Vagina (tissue), 2 donors: Measurements from ENCODE around the gene RYR2. TPM values are rescaled to one million over a fixed set of nuclear protein-coding genes. Genes with fewer than 3 reads are reported as not detected.

Experiments
- DNase-seq, 2 donors: peaks; one replicate each; pipeline ENCODE4 v3.0.0-alpha.2; 2017; ENCODE audit errors: extremely low spot score in 2 of 2
- H3K27ac ChIP-seq: fragments of 200-600 bp; sonication (generic); one replicate; pipeline ENCODE4 v1.5.1; 2019
- H3K27me3 ChIP-seq: fragments of 200-600 bp; sonication (generic); one replicate; pipeline ENCODE4 v1.5.1; 2019
- H3K36me3 ChIP-seq, 2 donors: fragments of 200-600 bp; sonication (generic); one replicate each; pipeline ENCODE4 v1.5.1; 2017 to 2019
- H3K4me1 ChIP-seq: fragments of 200-600 bp; sonication (generic); one replicate; pipeline ENCODE4 v1.5.1; 2019
- H3K4me3 ChIP-seq, 2 donors: fragments of 200-600 bp; sonication (generic); 1 replicate in 1 of 2; 2 replicates in 1 of 2; pipeline ENCODE4 v1.5.1; 2016 to 2019
- H3K9me3 ChIP-seq: fragments of 200-600 bp; sonication (generic); one replicate; pipeline ENCODE4 v1.5.1; 2019
- POLR2A ChIP-seq, 2 donors: fragments of 450-650 bp; IDR thresholded peaks; one replicate each; pipeline ENCODE4 v1.6.1; 2017; ENCODE audit warnings: antibody characterized with exemption in 2 of 2, mild to moderate bottlenecking in 2 of 2, moderate library complexity in 2 of 2
- POLR2AphosphoS5 ChIP-seq, 2 donors: sonication (generic); formaldehyde crosslinking; IDR thresholded peaks; one replicate each; pipeline ENCODE4 v1.9.0; 2017; ENCODE audit warnings: antibody characterized with exemption in 2 of 2, mild to moderate bottlenecking in 2 of 2, low read depth in 1 of 2; ENCODE audit not compliant: insufficient read depth in 1 of 2
- intact Hi-C: fragments of 100-400 bp; cut with DNase I; formaldehyde crosslinking; loops from one replicate; pipeline ENCODE4 v1.15.1; 2023
- total RNA-seq: library from RNA; depleted of rRNA; stranded (reverse); fragments of >200 nt; gene quantifications from one replicate; pipeline ENCODE4 v1.2.3, GENCODE V29; 2016
- TF ChIP-seq, protein P1 (sequence below), 3 experiments: fragments of 450-650 bp in 2 of 3; fragments of 200-600 bp in 1 of 3; sonication (generic) in 1 of 3; IDR thresholded peaks; one replicate each; pipeline ENCODE4 v1.5.1; 2017 to 2019; ENCODE audit warnings: antibody characterized with exemption in 3 of 3, mild to moderate bottlenecking in 2 of 3, moderate library complexity in 2 of 3

RYR2 gene
- total RNA-seq, 1 donor from 2014 or later = 1.5 TPM

DNA sequence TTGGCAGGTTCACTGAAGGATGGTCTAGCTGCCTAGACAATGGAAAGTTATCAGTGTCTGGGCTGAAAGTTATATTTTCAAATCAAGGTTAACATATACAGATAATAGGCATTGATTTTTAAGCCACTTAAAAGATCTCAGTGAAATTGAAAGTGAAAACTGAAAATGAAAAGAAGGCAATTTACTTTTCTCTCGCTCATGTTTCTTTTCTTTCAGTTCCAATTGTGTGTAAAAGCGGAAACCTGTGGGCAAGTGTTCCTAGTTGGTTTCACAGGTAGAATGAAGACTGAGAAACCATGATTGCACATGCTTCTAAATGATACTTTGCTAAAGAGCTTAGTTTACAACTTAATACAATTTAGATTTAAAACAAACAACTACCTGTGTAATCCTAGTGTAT is 465.0 kb downstream of the RYR2 start:
- no peaks in the 10 kb centered on the region for H3K36me3 ChIP-seq
- H3K9me3 ChIP-seq = no peaks in the 10 kb centered on the region
- H3K4me1 ChIP-seq = no peaks in the 10 kb centered on the region
- no peak for TF ChIP-seq POLR2A (IDR thresholded peaks at IDR 0.05)
- no peaks in the 10 kb centered on the region for H3K27me3 ChIP-seq
- DNase-seq = no peak
- no peak overlapping the region for H3K27ac ChIP-seq
- H3K4me3 ChIP-seq = no peak overlapping the region
- intact Hi-C loops = no loop called here

DNA sequence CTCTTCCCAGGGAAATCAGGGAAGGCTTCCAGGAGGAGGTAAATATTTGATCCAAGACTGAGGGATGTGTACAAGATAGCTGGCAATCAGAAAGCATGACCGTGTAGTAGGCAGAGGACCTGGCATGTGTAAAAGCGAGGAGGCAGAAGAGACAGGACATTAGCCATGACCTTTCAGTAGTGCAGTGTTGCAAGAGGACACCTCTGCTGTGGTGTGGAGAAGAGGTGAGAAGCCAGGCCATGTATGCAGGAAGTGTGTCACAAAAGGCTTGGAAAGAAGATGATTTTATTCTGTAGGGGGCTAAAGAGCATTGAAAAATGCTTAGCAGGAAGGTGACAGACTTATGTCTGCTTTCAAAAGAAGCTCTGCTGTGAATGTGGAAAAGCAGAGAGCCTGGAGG is 467.8 kb downstream of the RYR2 start:
- no peaks in the 10 kb centered on the region for H3K36me3 ChIP-seq
- no peak overlapping the region for H3K27ac ChIP-seq
- H3K4me3 ChIP-seq = no peak overlapping the region
- H3K4me1 ChIP-seq = no peaks in the 10 kb centered on the region
- intact Hi-C loops = no loop called here
- DNase-seq = no peak
- no peak for TF ChIP-seq POLR2AphosphoS5 (IDR thresholded peaks at IDR 0.05; ENCODE audit: insufficient read depth in 1 of 2, low read depth in 1 of 2)
- no peaks in the 10 kb centered on the region for H3K9me3 ChIP-seq
- H3K27me3 ChIP-seq = no peaks in the 10 kb centered on the region

DNA sequence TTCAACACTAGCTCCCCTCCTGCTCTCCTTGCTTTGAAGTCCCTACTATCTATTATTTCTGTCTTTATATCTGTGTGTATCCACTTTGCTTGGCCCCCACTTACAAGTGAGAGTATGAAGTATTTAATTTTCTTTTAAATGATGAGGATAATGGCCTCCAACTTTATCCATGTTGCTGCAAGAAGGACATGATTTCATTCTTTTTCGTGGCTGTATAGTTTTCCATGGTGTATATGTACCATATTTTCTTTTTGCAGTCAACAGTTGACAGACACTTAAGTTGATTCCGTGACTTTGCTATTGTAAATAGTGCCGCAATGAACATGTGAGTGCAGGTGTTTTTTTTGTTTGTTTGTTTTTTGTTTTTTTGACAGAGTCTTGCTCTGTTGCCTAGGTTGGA is 483.1 kb downstream of the RYR2 start:
- Histone ChIP-seq H3K4me3 (no peak overlapping the region), H3K27me3 (no peaks in the 10 kb centered on the region), H3K36me3 (no peaks in the 10 kb centered on the region), H3K27ac (no peak overlapping the region), H3K4me1 (no peaks in the 10 kb centered on the region), H3K9me3 (no peaks in the 10 kb centered on the region)
- TF ChIP-seq POLR2AphosphoS5 (IDR thresholded peaks at IDR 0.05; ENCODE audit: insufficient read depth in 1 of 2, low read depth in 1 of 2) = no peak
- TF ChIP-seq, protein P1, sequence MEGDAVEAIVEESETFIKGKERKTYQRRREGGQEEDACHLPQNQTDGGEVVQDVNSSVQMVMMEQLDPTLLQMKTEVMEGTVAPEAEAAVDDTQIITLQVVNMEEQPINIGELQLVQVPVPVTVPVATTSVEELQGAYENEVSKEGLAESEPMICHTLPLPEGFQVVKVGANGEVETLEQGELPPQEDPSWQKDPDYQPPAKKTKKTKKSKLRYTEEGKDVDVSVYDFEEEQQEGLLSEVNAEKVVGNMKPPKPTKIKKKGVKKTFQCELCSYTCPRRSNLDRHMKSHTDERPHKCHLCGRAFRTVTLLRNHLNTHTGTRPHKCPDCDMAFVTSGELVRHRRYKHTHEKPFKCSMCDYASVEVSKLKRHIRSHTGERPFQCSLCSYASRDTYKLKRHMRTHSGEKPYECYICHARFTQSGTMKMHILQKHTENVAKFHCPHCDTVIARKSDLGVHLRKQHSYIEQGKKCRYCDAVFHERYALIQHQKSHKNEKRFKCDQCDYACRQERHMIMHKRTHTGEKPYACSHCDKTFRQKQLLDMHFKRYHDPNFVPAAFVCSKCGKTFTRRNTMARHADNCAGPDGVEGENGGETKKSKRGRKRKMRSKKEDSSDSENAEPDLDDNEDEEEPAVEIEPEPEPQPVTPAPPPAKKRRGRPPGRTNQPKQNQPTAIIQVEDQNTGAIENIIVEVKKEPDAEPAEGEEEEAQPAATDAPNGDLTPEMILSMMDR (IDR thresholded peaks at IDR 0.05) = no peak
- no peak for TF ChIP-seq POLR2A (IDR thresholded peaks at IDR 0.05)
- intact Hi-C loops = no loop called here
- no peak for DNase-seq

DNA sequence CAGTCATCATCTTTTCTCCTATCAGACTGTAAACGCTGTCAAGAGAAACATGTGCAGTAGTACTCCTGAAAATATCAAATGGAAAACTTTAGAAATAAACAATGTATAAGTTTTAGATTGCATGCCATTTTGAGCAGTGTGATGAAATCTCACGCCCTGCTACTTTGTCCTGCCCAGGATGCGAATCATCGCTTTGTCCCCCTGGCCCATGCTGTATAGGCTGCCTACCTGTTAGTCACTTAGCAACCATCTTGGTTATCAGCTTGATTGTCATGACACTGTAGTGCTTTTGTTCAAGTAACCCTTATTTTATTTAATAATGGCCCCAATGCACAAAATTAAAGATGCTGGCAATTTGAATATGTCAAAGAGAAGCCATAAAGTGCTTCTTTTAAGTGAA is 485.8 kb downstream of the RYR2 start:
- intact Hi-C loops = no loop called here
- H3K9me3 ChIP-seq = no peaks in the 10 kb centered on the region
- TF ChIP-seq, protein P1 (IDR thresholded peaks at IDR 0.05) = no peak
- TF ChIP-seq POLR2A (IDR thresholded peaks at IDR 0.05) (no peak), POLR2AphosphoS5 (IDR thresholded peaks at IDR 0.05; ENCODE audit: insufficient read depth in 1 of 2, low read depth in 1 of 2) (no peak)

GRCh38 chr1:237528545-237528944 is 486.6 kb downstream of the RYR2 start:
- H3K9me3 ChIP-seq = no peaks in the 10 kb centered on the region
- H3K4me3 ChIP-seq = no peak overlapping the region
- H3K27me3 ChIP-seq = no peaks in the 10 kb centered on the region
- intact Hi-C loops = no loop called here
- H3K36me3 ChIP-seq = no peaks in the 10 kb centered on the region
- DNase-seq = no peak
- H3K4me1 ChIP-seq = no peaks in the 10 kb centered on the region
- no peak overlapping the region for H3K27ac ChIP-seq
- no peak for TF ChIP-seq POLR2AphosphoS5 (IDR thresholded peaks at IDR 0.05; ENCODE audit: insufficient read depth in 1 of 2, low read depth in 1 of 2)
- TF ChIP-seq, protein P1 (IDR thresholded peaks at IDR 0.05) = no peak
- TF ChIP-seq POLR2A (IDR thresholded peaks at IDR 0.05) = no peak

More for the DNA sequence above, 485.8 kb downstream of the RYR2 start:
- H3K4me1 ChIP-seq = no peaks in the 10 kb centered on the region
- no peak overlapping the region for H3K27ac ChIP-seq
- H3K4me3 ChIP-seq = no peak overlapping the region
- no peak for DNase-seq
- H3K27me3 ChIP-seq = no peaks in the 10 kb centered on the region
- no peaks in the 10 kb centered on the region for H3K36me3 ChIP-seq

DNA sequence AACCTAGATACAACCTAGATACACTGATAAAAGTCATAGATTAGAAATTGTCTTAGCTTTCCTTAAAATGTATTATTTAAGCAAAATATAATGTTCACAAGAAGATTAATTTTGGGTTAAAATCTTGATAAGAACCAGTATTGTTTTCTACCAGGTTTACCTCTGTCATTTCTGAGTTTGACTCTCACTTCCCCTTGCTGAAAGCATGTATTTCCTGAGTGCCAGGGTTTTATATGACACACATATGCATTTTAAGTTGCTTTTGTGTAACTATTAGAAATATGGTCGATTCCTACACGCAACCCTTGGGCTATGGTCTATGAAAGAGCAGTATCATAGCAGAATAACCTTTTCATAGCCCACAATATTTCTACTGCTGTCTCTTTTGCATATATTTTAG is 497.1 kb downstream of the RYR2 start:
- Histone ChIP-seq H3K9me3 (no peaks in the 10 kb centered on the region), H3K4me1 (no peaks in the 10 kb centered on the region), H3K36me3 (no peaks in the 10 kb centered on the region), H3K27me3 (no peaks in the 10 kb centered on the region), H3K4me3 (no peak overlapping the region), H3K27ac (no peak overlapping the region)
- TF ChIP-seq, protein P1 (IDR thresholded peaks at IDR 0.05) = no peak
- no peak for TF ChIP-seq POLR2AphosphoS5 (IDR thresholded peaks at IDR 0.05; ENCODE audit: insufficient read depth in 1 of 2, low read depth in 1 of 2)
- no peak for TF ChIP-seq POLR2A (IDR thresholded peaks at IDR 0.05)
- DNase-seq = no peak
- intact Hi-C loops = no loop called here
